ENCODE data around the gene PIK3R6.

PIK3R6 gene, protein sequence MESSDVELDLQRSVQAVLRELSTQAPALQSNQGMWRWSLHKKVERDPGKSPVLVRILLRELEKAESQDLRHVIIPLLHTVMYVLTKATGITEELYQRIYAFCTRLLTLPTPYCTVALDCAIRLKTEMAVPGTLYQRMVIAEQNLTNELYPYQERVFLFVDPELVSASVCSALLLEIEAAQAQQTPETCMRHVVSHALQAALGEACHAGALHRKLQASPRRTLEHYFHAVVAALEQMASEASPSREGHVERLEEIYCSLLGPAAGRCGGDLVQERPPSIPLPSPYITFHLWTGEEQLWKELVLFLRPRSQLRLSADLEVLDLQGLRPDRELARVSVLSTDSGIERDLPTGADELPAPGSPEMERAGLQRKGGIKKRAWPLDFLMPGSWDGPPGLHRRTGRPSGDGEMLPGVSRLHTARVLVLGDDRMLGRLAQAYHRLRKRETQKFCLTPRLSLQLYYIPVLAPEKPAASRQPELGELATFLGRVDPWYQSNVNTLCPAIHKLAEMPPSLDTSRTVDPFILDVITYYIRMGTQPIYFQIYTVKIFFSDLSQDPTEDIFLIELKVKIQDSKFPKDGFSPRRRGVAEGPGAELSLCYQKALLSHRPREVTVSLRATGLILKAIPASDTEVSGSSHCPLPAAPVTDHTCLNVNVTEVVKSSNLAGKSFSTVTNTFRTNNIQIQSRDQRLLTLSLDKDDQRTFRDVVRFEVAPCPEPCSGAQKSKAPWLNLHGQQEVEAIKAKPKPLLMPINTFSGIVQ

GRCh38 chr17:8867361-8867981 lies at the start of gene PIK3R6:
Gene PIK3R6 (minus strand): TSS chr17:8867674. CDS start chr17:8849794, 17,880 bp downstream.
- H3K4me3 ChIP-seq (replicated peaks in 1 of 2; ENCODE audit: low read depth in 2 of 2, low read length in 2 of 2) = no peak within 1 kb of the TSS
- DNase-seq (ENCODE audit: low read depth in 2 of 2) = no peak
- TF ChIP-seq, protein P1, sequence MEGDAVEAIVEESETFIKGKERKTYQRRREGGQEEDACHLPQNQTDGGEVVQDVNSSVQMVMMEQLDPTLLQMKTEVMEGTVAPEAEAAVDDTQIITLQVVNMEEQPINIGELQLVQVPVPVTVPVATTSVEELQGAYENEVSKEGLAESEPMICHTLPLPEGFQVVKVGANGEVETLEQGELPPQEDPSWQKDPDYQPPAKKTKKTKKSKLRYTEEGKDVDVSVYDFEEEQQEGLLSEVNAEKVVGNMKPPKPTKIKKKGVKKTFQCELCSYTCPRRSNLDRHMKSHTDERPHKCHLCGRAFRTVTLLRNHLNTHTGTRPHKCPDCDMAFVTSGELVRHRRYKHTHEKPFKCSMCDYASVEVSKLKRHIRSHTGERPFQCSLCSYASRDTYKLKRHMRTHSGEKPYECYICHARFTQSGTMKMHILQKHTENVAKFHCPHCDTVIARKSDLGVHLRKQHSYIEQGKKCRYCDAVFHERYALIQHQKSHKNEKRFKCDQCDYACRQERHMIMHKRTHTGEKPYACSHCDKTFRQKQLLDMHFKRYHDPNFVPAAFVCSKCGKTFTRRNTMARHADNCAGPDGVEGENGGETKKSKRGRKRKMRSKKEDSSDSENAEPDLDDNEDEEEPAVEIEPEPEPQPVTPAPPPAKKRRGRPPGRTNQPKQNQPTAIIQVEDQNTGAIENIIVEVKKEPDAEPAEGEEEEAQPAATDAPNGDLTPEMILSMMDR (IDR thresholded peaks at IDR 0.05; ENCODE audit: low read depth, low read length) = no peak

DNA sequence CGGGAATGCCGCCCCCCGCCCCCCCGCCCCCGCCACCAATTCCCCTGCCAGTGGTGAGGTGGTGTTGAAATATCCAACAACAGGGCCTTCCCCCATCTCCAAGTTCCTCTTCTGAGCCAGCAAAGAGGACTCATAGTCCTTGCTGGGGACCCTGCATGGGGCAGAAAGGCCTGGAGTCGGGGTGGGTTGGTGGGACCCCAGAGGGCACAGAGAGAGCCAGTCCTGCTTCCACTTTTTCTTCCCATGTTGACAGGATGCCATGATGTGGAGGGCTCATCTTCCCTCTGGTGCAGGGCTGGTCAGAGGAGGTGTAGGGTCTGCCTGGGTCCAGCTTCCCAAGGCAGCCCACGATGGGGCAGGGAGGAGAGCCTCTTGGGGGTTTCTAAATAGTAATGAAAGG lies 49.0 kb upstream of the PIK3R6 start:
- DNase-seq (ENCODE audit: low read depth in 2 of 2) = no peak
- H3K4me3 ChIP-seq (replicated peaks in 1 of 2; ENCODE audit: low read depth in 2 of 2, low read length in 2 of 2) = no peak overlapping the region
- TF ChIP-seq, protein P1 (IDR thresholded peaks at IDR 0.05; ENCODE audit: low read depth, low read length) = no peak

- no peak overlapping the region for H3K4me3 ChIP-seq (replicated peaks in 1 of 2; ENCODE audit: low read depth in 2 of 2, low read length in 2 of 2)
- DNase-seq (ENCODE audit: low read depth in 2 of 2) = no peak
- TF ChIP-seq, protein P1 (IDR thresholded peaks at IDR 0.05; ENCODE audit: low read depth, low read length) = no peak
Measured at GRCh38 chr17:8914554-8914953, 47.1 kb upstream of the PIK3R6 start.

GRCh38 chr17:8913879-8914278 lies 46.4 kb upstream of the PIK3R6 start:
- no peak overlapping the region for H3K4me3 ChIP-seq (replicated peaks in 1 of 2; ENCODE audit: low read depth in 2 of 2, low read length in 2 of 2)
- TF ChIP-seq, protein P1 (IDR thresholded peaks at IDR 0.05; ENCODE audit: low read depth, low read length) = no peak
- DNase-seq (ENCODE audit: low read depth in 2 of 2) = no peak

DNA sequence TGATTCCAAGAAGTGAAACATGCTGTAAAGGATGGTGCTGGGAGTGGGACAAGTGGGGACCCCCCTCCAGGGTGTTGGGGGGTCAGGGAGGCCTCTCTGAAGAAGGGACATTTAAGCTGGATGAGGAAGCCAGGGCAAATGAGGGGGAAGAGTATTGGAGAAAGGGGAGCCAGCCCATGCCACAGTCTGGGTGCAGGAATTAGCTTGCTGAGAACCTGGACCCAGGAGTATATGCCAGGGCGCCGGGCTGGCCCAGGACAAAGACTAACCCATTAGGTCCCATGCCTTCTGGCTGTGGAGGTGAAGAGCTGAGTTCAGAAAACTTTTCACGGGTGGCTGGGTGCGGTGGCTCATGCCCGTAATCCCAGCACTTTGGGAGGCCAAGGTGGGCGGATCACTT lies 45.6 kb upstream of the PIK3R6 start:
- TF ChIP-seq, protein P1 (IDR thresholded peaks at IDR 0.05; ENCODE audit: low read depth, low read length) = no peak
- no peak overlapping the region for H3K4me3 ChIP-seq (replicated peaks in 1 of 2; ENCODE audit: low read depth in 2 of 2, low read length in 2 of 2)
- no peak for DNase-seq (ENCODE audit: low read depth in 2 of 2)

DNA sequence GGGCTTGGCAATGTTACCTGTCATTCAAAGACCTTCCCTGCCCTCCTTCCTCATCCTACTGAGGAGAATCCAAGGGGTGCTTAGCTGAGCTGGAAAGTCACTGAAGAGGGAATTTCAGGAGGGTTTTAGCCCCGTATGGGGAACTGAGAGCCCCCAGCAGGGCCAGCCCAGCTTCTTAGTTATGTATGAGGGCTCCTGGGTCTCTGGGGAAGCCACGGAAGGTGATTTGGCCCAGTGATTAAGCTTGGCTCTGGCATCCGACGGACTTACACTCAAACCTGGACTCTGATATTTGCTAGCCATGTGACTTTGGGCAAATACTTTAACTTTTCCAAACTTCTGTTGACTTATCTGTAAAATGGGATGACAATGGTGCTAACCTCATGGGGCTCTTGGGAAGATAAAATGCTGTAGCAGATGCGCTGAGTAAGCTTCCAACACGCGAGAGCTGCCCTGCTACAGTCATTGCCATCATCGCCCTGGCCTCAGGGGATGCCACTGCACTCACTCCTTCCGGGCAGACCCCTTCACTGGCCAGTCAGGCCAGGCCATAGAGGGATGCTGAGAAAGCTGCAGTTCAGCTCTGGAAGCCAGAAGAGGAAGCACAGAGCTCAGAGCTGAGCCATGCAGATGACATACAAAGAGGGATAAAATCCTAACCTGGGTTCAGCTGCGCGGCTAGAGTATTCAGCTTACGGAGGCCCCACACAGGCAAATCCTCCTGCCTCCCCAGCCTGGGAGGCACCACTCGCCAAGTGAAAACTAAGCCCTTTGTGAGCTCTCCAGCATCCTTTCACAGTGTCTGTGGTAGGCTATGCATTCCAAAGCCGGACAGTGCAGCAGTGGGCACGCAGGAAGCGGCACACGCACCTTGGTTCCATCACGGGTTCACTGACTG lies 44.9 kb upstream of the PIK3R6 start:
- TF ChIP-seq, protein P1 (IDR thresholded peaks at IDR 0.05; ENCODE audit: low read depth, low read length) = no peak
- no peak overlapping the region for H3K4me3 ChIP-seq (replicated peaks in 1 of 2; ENCODE audit: low read depth in 2 of 2, low read length in 2 of 2)
- DNase-seq (ENCODE audit: low read depth in 2 of 2) = no peak

All from cardiac fibroblast (primary cell).